ENCODE results near the gene SLC25A23.

DNA sequence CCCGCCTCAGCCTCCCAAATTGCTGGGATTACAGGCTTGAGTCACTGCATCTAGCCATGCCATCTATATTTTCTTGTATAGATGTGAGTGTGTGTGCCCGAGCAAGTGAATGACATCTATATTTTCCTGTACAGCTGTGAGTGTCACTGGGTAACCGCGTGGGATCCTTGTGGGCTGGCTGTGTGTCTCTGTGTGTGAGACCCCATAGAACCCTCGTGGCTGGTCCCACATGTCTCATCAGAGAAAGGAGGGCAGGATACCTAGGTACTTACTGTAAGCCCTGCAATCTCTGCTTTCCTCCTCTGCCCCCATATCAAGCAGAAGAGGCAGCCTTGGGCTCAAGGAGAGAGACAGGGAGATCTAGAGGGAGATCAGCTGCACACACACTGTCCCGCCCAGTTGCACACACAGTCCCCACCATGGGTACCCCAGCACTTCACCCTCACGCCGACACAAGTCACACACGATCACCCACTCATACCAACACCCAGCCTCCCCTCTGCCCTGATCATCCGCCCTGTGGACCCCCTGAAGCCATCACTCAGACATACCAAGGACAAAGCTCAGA, 21.3 kb upstream of the SLC25A23 start:
- no peak for TF ChIP-seq POLR2A (IDR thresholded peaks at IDR 0.05; ENCODE audit: low read depth, low read length)
- no peak for TF ChIP-seq POLR2AphosphoS5 (IDR thresholded peaks at IDR 0.05; ENCODE audit: low read depth, low read length)
- TF ChIP-seq POU2F2 (IDR thresholded peaks at IDR 0.05; ENCODE audit: low read depth, low read length) = no peak
- TF ChIP-seq TAF1 (IDR thresholded peaks at IDR 0.05; ENCODE audit: low read depth, low read length) = no peak

Data from GM12891 (cell line).